SH-SY5Y (cell line): Measurements from ENCODE around the gene LMNA.

Experiments used
- GATA2 ChIP-seq: IDR thresholded peaks from 2 replicates; pipeline ENCODE4 v1.6.1; 2011; ENCODE audit warnings: mild to moderate bottlenecking, low read depth, low read length
- GATA3 ChIP-seq: IDR thresholded peaks from 2 replicates; pipeline ENCODE4 v1.6.1; 2011; ENCODE audit warnings: low read depth, mild to moderate bottlenecking, low read length, moderate library complexity

- TF ChIP-seq GATA2, result no peak
- TF ChIP-seq GATA3, result no peak
Observed at GRCh38 chr1:156070548-156070947, 44.0 kb upstream of the LMNA start.
